GM11168 (cell line): ENCODE data around the gene SPOCK1.

ENCODE experiments used
- in situ Hi-C: fragments of 300-500 bp; cut with MboI; formaldehyde crosslinking; loops from one replicate; pipeline ENCODE4 v1.12.0; 2022; ENCODE audit warnings: low sequenced_read_pairs; ENCODE audit not compliant: unreplicated experiment

SPOCK1 gene

DNA sequence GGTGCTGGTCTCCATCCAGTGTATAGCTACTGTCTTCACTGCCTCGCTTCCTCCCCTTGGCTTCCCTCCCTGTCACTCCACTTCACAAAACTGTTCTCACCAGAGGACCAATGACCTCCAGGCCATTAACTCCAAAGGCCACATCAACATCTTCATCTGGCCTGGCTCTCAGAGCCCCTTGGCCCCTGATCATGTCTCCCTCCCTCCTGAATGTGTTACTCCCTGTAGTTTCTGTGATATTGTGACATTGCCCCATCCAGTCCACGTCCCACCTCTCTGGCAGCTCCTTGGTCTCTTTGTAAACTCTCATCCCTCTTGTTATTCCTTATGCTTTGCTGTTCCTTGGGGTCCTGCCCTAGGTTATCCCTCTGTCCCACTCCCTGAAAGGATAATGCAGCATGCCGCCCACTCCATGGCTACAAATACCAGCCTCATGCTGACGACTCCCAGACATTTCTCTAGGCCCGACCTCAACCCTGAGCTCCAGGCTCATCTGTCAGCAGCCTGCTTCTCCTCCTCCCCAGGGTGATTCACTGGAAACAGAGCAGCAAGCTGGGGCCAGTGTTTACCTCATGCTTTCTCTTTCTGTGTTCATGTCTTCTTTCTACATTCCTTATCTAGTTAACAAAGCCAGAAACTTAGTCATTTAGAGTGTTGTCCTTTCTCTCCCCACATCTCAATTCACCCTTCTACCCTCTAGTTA, 312.2 kb downstream of the SPOCK1 start:
- in situ Hi-C loops: no loop called here

DNA sequence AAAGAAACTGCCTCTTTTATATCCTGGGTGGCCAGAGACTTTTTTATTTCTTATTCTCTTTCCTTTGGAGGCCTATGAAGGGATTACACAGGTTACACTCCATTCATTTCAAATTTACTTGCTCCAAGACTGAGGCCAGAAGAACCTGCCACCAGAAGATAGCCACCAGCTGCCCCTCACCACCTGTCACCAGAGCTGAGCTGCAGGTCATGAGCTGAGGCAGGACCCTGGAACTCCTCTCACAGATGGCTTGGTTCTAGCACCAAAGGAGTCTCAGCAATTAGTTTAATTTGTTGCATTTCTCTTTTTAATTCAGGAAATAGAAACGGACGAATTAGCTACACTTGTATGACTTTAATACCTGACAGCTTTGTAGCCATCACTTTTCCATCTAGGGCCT, 313.9 kb downstream of the SPOCK1 start:
- in situ Hi-C loops: no loop called here

DNA sequence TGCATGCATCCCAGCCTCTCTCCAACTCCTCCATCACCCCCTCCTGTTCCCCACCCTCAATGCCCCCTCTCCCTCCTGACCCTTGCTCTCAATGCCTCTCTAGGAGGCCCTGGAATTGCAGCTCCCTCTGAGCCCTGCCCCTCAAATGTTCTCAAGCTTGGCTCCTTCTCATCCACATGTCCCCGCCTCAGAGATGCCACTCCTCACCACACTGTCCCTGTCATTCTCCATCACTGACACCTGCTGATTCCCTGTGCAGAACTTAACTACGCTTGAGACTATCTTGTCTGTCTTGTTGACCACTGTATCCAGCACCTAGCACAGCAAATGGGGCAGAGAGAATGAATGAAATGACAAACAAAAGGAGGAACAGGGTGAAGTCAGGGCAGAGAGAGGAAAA, 314.4 kb downstream of the SPOCK1 start:
- in situ Hi-C loops: no loop called here

DNA sequence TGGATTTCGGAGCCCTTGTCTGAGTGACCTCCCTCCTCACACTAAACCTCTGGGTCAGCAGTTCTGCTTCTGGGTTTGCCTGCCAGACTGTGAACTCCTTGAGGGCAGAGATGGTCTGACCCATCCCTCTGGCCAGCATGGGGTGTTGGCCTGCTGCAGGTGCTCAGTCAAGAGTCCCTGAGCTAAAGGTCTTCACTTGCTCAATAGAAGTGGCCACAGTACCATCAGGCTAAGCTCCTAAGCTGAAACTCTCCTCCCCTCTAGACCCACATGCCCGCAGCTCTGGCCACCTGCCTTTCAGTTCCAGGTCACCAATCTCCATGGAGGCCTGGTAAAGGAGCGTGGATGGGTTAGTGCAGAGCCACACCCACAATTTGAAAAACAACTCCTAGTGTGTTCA, 316.6 kb downstream of the SPOCK1 start:
- in situ Hi-C loops: no loop called here

DNA sequence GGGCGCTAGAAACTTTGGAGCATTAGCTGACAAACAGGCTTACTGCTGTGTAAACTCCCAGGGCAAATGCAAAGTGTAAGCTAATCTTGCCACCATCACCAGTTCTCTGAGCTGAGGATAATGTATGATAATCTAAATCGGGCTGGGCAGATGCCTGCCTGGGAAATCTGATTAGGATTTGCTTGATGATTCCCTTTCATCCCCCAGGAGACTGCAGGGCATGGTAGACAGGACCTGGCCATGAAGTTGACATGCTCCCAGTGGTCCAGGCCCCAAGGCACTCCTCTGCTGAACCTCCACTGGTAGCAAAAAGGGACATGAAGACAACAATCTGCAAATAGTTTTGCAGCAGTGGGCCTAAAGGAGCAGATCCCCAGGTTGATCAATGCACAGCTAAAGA, 317.5 kb downstream of the SPOCK1 start:
- in situ Hi-C loops: no loop called here

DNA sequence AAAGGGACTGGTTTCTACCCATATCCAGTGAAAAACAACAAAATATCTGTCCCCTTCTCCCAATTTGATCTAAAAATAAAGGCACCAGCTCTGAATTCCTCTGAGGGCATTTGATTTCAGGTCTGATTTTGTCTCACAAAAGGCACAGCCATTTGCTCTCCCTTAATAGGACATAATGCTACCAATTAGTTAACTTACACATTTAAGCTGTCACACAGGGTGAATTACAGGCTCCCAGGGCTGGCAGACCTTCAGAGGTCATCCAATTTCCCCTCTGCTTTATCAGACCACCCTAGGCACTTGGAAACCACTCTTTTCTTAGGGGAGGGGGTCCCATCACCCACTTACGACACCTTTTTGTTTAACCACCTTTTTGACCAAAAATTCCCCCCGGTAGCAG, 319.9 kb downstream of the SPOCK1 start:
- in situ Hi-C loops: no loop called here

DNA sequence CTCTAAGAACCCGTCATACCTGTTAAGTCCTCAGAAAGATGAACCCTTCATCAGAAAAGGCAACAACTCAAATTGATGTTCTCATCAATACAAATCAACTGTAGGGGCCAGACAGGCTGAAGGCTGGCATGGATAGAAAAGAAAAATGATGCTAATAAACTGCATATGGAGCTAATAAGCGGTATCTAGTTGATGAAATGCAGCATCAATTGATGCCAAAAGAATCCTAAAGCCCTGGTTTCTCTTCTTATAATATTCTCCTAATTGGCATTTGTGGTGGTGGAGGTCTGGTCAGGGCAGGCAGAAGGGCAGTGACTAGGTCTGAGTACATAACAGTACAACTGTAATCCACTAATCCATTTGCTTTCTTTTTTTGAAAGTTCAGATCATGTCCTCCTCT, 322.5 kb downstream of the SPOCK1 start:
- in situ Hi-C loops: no loop called here

DNA sequence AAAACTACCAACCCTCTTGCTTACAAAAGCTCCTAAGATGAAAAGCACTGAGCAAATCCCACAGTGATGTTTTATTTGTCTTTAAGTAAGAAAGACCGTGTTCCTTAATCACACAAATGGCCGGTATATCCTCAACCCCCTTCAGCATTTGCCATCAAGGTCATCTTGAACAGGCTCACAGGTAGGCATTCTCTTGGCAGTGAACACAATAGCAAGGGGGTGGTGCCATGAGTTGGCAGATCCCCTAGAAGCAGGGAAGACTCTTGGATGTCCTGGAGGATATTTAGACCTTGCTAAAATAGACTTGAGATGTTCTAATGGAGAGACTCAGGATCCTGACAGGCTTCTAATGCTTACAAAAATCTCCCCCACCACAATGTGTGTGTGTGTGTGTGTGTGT, 323.0 kb downstream of the SPOCK1 start:
- in situ Hi-C loops: no loop called here

DNA sequence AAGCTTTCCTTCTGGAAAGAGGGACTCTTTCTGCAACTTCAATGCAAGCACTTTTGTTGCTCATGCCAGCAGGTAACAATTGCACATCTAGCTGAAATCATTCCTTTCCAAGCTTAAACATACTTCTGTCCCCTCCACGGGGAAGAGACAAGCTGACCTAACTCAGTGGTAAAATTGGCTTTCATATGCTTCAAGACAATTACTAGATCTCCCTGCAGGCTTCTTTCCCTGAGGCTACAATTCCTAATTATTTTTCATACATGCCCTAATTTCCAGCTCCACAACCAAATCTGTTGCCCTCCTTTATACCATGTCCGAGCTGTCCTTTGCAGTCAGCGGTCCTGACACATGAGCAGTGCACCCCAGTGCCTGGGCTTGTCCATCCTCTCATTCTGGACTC, 324.9 kb downstream of the SPOCK1 start:
- in situ Hi-C loops: no loop called here

DNA sequence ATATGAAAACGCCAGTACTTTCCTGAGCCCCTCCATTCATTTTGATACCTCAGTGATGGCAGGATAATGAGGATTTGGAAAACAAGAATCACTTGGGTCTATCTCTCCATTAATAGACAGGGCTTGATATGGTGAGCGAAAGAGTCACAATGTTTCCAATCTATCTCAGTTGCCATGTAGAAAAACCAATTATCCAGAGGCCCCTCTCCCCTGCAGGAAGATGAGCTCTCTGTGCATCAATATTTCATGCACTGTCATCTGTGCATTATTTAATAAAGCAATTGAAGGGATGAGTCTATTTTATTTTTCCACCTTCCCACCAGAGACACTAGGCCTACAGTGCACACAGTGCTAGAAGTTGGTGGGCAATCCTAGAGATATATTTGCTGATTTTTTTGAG, 326.9 kb downstream of the SPOCK1 start:
- in situ Hi-C loops: no loop called here

DNA sequence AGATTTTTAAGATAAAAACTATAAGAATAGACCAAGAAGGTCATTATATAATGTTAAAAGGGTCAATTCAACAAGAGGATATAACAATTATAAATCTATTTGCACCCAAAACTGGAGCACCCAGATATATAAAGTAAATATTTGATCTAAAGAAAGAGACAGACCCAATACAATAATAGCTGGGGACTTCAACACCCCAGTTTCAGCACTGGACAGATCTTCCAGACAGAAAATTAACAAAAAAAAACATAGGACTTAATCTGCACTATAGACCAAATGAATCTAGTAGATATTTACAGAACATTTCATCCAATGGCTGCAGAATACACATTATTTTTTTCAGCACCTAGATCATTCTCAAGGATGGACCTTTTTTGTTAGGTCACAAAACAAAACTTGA, 331.9 kb downstream of the SPOCK1 start:
- in situ Hi-C loops: no loop called here

DNA sequence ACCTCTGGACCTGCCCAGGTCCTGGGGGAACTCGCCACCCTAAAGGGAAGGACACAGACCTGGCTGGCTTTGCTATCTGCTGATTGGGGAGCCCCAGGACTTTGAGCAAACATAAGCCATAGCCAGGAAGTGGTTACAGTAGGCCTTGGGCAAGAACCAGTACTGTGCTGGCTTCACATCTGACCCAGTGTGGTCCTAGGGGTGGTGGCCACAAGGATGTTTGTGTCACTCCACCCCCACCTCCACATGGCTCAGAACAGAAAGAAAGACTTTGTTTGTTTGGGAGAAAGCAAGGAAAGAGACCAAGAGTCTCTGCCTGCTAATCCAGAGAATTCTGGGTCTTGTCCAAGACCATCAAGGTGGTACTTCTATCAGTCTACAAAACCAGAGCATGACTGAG, 334.2 kb downstream of the SPOCK1 start:
- in situ Hi-C loops: no loop called here

DNA sequence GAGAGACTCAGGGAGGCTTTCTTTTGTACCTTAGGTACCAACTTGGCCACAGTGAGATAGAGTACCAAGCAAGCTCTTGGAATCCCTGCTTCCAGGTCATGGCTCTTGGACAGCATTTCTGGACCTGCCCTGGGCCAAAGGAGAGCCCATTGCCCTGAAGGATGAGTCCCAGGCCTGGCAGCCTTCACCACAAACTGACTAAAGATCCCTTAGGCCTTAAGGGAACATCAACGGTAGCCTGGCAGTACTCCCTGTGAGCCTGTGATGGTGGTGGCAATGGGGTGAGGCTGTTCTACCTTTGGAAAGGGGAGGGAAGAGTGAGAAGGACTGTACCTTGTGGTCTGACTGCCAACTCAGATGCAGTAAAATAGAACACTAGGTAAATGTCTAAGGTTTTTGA, 334.6 kb downstream of the SPOCK1 start:
- in situ Hi-C loops: no loop called here

DNA sequence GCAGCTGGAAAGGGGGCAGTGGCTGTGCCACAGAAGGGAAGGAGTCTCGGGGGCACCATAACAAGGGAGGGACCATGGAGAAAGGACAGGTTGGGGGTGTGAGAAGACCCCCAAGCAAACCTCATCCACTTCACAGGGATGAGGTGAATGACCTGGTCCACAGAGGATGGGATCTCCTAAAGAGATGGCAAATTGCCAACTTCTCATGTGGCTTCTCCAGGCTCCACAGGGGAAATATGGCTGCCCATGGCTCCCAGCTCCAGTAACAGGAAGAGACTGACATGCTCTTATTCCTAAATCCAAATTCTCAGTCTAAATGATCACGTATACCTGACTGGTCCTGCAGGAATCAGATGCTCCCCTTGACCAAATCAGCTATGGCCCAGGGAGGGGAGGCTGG, 340.4 kb downstream of the SPOCK1 start:
- in situ Hi-C loops: no loop called here

DNA sequence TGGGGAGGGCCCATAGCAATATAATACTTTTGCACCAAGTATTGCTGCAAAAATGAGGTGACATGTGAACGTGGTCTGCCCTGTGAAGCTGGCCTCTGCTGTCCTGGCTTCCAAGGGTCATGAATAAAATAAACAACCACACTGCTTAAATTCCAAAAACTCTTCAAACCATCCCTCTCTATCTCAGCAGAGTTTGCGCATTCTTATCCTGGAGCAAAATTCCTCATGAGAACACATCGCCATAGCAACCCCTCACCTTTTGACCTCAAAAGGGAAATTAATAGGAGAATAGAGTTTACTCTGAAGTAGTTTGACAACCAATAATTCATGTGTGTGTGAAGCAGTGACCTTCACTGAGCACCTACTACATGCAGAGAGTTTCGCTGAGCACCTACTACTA, 342.9 kb downstream of the SPOCK1 start:
- in situ Hi-C loops: no loop called here

DNA sequence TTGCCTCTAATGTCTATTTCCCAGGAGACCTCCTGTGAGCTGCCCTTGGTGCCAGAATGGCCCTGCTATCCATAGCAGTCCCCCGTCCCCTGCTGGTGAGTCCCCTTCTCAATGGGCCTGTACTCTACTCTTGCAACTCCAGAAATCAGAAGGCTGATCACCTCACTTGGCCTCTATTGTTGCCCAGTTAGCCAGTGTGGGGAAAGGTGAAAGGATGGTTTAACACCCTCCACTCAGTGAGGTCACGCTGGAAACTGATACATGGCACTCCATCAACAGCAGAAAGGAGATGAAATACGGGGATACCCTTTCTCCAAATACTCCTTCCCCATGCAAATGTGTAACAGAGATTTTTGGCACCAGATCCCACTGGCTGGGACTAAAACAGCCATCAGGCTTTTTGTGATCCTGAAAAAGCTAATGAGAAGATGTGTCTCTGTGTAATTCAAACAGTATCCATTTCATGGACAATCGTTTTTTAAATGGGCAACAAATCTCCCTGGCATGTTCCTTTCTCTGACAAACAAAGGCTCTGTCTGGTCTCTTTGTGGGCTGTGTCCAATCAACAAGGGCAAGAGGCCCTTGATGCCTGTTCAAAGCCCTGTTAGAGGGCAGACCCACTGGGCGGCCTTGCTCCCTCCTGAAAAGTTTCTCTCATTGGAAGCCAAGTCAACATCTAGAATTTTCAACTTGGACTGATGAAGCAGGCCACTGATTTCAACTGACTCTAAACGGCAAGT, 343.7 kb downstream of the SPOCK1 start:
- in situ Hi-C loops: no loop called here

DNA sequence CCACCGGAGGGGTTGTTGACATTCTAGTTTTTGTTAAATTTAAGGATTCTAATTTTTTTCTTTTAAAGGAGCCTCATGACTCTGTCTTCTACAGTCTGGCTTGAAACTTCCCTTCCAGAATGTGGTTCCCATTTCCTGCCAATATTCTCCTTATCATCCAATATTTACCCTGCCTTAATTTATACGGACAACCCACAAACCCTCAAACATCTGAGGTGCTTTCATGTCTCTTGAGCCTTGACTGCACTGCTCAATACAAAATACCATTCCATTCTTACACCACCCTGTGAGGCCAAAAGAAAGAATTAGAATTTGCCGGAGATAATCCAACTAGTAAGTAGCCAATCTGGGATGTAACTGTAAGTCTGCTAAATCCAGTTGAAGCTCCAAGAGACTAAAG, 346.5 kb downstream of the SPOCK1 start:
- in situ Hi-C loops: no loop called here

DNA sequence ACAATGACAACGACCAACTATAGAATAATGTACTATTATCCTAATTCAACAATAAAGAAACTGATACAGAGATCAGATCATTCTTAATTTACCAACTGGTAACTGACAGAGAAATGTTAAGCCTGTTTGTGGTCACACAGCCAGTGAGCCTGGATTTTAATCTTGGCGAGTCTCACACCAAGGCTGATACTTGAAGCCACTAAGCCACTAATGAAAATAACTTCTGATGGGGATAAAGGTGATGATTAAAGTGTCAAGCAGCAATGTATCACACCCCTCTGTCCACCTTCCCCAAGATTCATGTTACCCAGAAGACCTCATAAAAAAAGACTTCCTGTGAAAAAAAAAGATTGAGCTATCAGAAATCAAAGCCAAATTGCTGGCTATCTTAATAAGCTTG, 350.5 kb downstream of the SPOCK1 start:
- in situ Hi-C loops: no loop called here

DNA sequence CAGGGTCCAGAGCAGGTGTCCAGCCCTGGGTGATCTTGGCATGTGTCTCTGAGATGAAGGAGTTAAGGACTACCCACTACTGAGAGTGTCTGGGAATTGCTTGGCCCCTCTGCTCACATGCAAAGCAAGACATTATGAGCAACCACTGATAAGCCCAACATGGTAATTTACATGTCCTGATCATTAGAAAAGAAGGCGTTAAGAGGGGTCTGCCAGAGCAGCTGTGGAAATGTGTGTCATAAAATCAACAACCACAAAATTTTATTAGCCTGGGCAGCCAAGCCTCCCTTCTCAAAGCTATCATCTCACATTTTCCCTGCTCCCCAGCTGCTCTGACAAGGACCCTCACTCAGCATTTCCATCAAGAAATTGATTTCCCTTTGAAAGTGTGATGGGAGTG, 351.0 kb downstream of the SPOCK1 start:
- in situ Hi-C loops: no loop called here

DNA sequence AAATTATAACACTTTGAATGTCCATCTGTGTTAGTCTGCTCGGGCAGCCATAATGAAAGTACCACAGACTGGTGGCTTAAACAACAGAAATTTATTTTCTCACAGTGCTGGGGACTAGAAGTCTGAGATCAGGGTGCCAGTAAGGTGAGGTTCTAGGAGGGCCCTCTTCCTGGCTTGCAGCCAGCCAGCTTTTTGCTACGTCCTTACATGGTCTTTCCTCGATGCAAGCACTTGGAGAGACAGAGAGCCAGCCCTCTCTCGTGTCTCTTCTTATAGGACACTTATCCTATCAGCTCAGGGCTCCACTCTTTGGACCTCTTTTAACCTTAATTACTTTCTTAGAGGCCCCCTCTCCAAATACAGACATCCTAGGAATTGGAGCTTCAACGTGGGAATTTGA, 351.8 kb downstream of the SPOCK1 start:
- in situ Hi-C loops: no loop called here

DNA sequence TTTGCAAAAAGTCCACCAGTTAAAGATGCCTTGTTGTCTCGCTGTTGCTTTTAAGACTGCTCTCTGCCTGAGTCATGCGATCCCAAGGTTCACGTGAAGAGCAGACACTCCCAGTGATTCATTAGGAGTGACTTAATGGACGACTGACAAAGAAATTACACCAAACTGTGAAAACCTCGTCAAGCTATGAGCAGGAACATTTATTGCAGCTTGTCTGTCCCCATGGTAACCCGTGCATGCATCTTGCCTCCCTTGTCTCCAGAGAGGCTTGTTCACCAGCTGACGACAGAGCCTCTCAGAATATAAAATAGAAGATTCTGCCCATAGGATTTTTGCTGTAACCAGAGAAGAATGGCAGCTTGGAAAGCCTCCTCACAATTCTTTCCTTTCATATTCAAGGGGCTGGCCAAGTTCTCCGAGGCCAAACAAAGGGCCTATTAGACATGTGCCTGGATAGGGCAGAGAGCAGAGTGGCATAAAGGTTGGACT, 352.7 kb downstream of the SPOCK1 start:
- in situ Hi-C loops: no loop called here

DNA sequence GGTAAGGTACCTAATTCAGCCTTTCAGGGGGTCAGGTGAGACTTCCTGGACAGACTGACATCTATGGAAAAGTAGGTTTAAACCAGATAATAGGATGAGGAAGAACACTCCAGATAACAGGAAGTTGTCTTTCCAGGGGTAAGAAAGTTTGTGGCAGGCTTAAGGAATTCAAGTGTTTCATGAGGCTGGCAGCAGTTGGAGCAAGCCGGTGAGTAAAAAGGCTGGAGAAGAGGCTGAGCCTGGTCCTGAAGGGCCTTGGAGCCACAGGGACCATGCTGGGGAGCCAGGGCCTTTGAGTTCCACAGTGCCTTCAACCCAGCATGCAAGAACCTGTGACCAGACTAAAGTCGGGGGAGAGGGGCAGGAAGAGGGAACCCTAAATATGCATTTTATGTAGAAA, 353.4 kb downstream of the SPOCK1 start:
- in situ Hi-C loops: no loop called here
